Stromal cell of bone marrow (primary cell): ENCODE results near the gene CIT.

ENCODE experiments used
- DNase-seq: peaks from one replicate; pipeline ENCODE4 v3.0.0-alpha.2; 2012; ENCODE audit warnings: low read depth

CIT gene

GRCh38 chr12:119850330-119850729 is 26.8 kb downstream of the CIT start:
- no peak for DNase-seq

GRCh38 chr12:119843100-119843499 is 34.0 kb downstream of the CIT start:
- DNase-seq = no peak

GRCh38 chr12:119842380-119842779 is 34.7 kb downstream of the CIT start:
- DNase-seq = no peak

DNA sequence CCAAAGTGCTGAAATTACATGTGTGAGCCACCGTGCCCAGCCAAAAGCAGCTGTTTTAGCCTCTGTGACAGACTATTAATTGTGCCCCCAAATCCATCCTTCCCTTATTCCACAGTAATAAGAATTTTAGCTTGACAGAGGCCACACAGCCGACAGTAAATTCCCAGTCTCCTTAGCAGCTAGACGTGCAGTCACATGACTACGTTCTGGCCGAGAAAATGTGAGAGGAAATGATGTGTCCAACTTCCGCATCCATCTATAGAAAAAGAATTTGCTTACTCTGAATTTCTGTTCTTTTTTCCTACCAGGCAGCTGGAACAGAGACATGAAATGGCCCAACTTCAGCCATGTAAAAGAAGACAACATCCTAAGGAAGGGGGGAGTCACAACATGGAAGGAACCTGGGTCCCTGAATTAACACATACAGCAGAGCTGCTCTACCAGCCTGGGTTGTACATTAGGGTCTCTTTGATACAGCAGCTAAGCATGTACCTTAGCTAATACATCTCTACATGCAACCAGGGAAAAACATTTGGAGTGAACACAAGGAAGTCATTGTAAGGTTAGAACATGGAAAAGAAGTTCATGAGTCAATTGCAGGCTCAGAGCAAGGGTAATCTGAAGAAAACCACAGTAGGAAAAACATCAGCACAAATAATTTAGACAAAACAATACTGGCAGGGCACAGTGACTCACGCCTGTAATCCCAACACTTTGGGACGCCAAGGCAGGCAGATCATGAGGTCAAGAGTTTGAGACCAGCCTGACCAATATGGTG is 35.5 kb downstream of the CIT start:
- DNase-seq = no peak

- DNase-seq = no peak
Observed at GRCh38 chr12:119840582-119840981, 36.5 kb downstream of the CIT start.

- no peak for DNase-seq
Observed at GRCh38 chr12:119840168-119840567, 37.0 kb downstream of the CIT start.

GRCh38 chr12:119838826-119839600 is 38.1 kb downstream of the CIT start:
- no peak for DNase-seq

GRCh38 chr12:119836781-119837180 is 40.3 kb downstream of the CIT start:
- DNase-seq = no peak

DNA sequence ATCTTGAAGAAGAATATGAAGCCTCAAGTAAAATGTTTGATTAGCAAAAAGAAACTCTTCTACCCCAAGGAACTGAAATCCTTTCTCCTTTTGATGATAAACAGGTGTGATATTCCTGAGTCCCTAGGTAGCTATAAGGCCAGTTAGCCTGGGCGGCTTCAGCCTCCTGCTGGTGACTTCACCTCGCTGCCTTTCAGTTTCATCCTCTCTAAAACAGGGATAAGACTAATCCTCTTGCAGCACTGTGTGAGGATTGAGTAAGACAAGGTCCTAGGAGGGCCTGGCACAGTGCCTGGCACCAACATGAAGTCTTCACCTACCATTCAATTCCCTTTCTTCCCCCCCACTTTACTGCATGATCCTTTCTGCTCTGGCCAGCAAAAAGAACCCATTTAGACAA is 42.1 kb downstream of the CIT start:
- DNase-seq = no peak

GRCh38 chr12:119829439-119829838 is 47.7 kb downstream of the CIT start:
- no peak for DNase-seq

- DNase-seq = no peak
Observed at GRCh38 chr12:119828300-119828699, 48.8 kb downstream of the CIT start.

- no peak for DNase-seq
Observed at GRCh38 chr12:119827760-119828159, 49.4 kb downstream of the CIT start.

DNA sequence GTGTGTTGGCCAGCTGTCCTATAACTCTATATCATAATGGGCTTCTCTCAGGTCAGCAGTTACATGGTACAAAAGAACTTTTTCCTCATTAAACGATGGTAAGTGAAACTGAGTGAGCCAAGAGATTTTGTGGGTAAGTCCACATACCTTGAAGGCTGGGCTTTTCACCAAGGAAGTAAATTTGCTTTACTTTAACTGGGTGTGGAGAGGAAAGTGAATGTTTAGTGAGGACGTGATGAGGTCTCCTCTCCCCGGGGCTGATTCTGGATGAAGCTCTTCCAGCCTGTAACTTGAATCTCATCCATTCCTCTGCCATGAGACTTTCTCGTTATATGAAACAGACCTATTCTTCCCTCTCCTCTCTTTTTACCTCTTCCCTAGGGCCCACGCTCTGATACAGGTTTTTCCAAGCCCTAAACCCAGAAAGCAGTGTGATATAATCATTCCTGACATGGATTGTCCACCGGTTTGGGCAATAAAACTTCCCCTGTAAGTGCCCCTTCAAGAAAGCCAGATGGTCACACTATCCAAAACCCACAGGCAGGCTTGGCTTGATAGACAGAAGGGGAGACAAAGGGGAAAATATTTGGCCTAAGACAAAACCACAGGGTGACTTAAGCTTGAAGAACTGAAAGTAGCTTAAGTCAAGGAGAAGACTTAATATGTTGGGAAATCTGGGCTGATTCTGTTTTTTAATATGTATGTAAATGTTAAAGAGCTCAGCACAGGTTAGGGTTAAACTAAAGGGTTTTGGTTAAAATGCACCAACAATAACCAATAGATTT is 50.3 kb downstream of the CIT start:
- no peak for DNase-seq

DNA sequence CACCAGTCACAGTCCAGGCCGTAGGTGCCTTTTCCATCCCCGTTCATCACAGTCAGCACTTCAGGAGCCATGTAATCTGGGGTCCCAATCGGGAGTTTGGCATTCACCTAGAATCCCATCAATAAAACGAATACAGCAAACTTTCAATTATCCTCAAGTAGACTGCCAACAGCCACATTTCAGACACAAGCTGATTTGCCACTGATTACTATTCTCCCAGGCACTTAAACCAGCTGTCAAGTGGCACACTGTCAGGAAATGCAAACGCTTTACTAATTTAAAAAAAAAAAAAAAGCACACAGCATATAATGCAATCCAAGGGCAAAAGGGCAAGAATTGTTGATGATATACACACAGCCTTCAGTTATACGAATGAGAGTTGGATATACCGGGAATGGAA is 51.9 kb downstream of the CIT start:
- no peak for DNase-seq

DNA sequence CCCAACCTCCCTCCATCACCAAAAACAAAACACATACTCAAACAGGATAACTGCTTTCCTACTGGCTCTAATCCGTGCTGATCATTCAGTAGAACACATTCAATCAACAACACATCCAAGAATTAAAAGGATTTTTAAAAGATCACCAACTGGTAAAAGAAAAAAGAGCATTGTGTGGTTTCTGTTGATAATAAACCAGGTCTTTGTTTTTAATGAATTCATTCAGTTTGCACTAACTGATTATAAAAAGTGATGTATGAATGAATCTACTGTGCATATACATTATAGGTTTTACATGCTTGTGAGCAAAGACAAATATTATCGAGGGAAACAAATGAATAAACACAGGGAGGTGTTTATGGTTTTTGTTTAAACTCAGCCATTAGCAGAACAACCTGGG is 55.1 kb downstream of the CIT start:
- no peak for DNase-seq

DNA sequence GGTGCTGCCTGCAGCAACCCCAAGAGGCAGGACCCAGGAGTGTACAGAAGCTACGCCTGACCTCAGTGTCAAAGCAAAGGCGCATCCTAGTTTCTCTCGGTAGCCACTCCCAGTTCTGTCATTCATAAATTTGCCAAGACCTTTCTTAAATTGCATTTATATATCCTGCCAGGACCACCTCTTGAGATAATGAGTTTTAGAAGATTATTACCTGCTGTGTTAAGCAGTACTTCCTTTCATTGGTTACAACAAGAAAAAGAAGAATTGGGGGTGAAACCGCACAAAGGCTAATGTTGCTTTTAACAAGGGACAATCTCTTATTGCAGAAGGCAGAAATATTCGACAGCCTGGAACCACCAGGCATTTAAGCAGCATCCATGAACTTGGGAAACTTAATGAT is 57.8 kb downstream of the CIT start:
- DNase-seq = no peak

DNA sequence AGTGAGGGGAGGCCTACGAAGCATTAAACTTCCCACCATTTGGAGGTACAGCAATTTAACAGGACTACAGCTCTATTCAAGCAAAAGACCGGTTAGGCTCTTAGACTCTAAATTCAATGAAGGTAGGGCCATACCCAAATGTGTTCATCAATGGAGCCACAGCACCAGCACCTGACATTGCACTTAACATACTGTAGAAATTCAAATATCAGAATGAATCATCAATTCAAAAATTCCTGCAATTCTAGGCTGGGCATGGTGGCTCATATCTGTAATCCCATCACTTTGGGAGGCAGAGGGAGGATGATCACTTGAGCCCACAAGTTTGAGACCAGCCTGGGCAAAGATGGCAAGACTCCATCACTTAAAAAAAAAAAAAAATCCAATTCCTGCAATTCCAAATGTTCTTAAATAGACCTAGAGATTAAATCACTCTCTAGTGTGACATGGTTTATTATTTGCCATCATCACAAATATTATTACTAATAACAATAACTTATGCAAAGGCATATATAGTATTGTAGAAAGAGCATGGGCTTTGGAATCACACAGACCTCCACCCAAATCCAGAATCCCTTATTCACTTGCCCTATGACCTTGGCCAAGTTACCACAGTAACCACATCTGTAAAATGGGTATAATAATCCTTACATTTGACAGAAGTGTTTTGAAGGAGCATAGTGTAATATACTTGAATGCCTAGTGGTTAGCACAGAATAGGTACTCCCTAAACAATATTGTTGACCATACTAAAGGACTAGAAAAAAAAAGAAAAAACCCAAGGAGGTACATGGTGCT is 59.4 kb downstream of the CIT start:
- DNase-seq = no peak

GRCh38 chr12:119809023-119809422 is 68.1 kb downstream of the CIT start:
- no peak for DNase-seq

DNA sequence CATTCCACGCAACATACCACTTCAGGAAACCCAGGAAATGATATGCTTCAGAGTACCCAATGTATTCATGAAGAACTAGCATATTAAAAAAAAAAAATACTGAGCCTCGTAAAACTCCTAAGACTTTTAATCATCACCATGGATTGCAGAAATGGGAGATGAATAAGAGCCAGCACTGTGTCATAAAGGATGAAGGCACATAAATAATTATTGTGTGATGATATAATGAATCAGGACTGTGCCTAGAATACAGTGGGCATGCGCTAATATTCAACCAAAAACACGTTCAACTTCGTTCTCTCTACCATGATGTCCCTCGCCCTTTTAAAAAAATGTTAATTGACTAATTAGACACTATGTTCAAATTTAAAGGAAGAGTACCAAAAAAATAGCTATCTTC is 68.7 kb downstream of the CIT start:
- DNase-seq = peak; percentile 50

DNA sequence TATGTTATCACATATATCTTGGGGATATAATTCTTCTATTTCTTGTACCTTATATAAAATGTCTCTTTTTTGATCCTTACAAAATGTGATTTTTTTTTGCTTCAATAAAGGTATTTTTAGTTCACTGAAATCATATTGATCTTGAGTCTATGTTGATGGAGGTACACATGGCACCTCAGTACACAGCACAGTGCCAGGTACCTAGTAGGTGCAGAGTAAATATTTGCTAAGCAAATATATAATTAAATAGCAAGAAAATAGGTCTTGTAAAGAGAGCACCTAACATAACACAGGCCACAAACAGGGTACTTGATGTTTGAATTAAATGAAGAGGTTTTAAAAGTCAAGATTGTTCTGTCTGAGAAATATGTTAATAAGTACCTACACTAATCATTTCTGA is 69.7 kb downstream of the CIT start:
- no peak for DNase-seq

DNA sequence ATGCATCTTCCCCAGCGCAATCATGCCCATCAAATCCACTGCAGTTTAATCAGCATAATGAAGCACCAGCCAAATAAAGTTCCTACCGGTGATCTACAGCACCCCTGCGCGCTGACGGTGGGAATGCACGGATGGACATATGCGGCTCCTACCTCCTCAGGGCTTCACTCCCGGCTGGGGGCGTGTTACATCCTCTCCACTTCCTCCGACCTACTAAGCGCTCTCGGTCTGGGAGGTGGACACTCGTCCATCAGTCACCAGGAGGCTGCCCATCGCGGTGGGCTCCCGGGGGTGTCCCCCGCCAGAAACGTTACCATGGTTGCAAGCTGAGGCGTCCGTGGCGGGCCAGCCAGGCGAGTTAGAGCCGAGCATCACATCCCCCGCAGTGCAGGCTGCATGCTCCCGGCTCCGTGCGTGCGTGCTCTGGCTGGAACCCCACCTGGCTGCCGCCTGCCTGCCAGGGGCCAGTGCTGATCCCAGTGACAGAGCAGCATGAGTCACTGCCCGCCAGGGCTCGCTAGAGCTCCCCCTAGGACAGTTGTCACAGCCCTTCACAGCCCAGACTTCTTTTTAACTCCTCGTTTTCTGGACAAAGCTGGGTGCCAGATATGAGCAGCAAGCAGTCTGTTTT is 73.0 kb downstream of the CIT start:
- DNase-seq = peak; percentile 35
